AG04450 (cell line): ENCODE data around the gene HSPG2. TPM values are rescaled to one million over a fixed set of nuclear protein-coding genes. Genes with fewer than 3 reads are reported as not detected.
A peak's percentile ranks its signal among the peaks of the same experiment; 100 is the strongest.
"Not testable (repeated sequence)": the region's sequence is repeated elsewhere in the genome, so short reads cannot be mapped to it uniquely, and the experiment has no call there.

Source experiments
- CTCF ChIA-PET: fragments of 300-600, 350-600 bp; formaldehyde crosslinking; extraction: SDS; loops from one replicate; lab custom pipeline; 2022; ENCODE audit warnings: antibody characterized with exemption, inconsistent platforms; lab: Charles Lee
- POLR2A ChIA-PET: fragments of 350-600 bp; formaldehyde crosslinking; extraction: SDS; loops from one replicate; lab custom pipeline; 2021; ENCODE audit warnings: antibody characterized with exemption, inconsistent platforms; lab: Yijun Ruan, JAX
- DNase-seq: peaks from one replicate; pipeline ENCODE4 v3.0.0-alpha.2; 2011; ENCODE audit warnings: low read depth, low spot score
- H3K27ac ChIP-seq: one replicate; pipeline ENCODE4 v1.5.1; 2012; ENCODE audit warnings: low read depth, low read length, control low read depth
- H3K27me3 ChIP-seq: one replicate; pipeline ENCODE4 v1.6.0; 2012; ENCODE audit warnings: low read length; ENCODE audit not compliant: control insufficient read depth, insufficient read depth
- H3K4me3 ChIP-seq: 2 replicates; pipeline ENCODE4 v1.5.1; 2011; ENCODE audit warnings: mild to moderate bottlenecking, low read depth, low read length, control low read depth
- H3K9me3 ChIP-seq: 2 replicates; pipeline ENCODE4 v1.5.1; 2012; ENCODE audit warnings: low read length; ENCODE audit not compliant: control insufficient read depth, insufficient read depth
- CTCF ChIP-seq: IDR thresholded peaks from 2 replicates; pipeline ENCODE4 v1.5.1; 2011; ENCODE audit warnings: low read depth, low read length, control low read depth, inconsistent platforms
- polyA minus RNA-seq: library from RNA; depleted of rRNA, polyadenylated mRNA; stranded (reverse); fragments of >200 nt; gene quantifications from 2 replicates; pipeline ENCODE4 v1.2.3, GENCODE V29; 2011; rRNA and poly(A)+ RNA removed
- polyA plus RNA-seq: library from polyadenylated mRNA; depleted of rRNA; stranded (reverse); fragments of >200 nt; gene quantifications from 2 replicates; pipeline ENCODE4 v1.2.3, GENCODE V29; 2011; rRNA removed

The HSPG2 gene
- 9.7 and 13.2 TPM in 2 replicates for polyA plus RNA-seq
- polyA minus RNA-seq = 22.1 and 27.9 TPM in 2 replicates

GRCh38 chr1:21937034-21937371, at the start of gene HSPG2:
TSS of gene HSPG2 (minus strand) at chr1:21937310. CDS start at chr1:21937217, 93 bp downstream.
- H3K27ac ChIP-seq = peak within 1 kb of the TSS; percentile 47
- POLR2A ChIA-PET = interaction anchor here (0.6 to 1.7 kb wide), 2 partner anchors 17 to 297 kb away, joined by 4 to 13 read pairs; no protein-coding TSS in a partner anchor
- peak within 1 kb of the TSS; percentile 86 for H3K4me3 ChIP-seq
- no peak for DNase-seq
- H3K27me3 ChIP-seq = no peaks in the 10 kb centered on the region
- H3K9me3 ChIP-seq = no peaks in the 10 kb centered on the region
- CTCF ChIA-PET = no interaction called here
- TF ChIP-seq CTCF = no peak

- H3K4me3 ChIP-seq, H3K27me3 ChIP-seq, H3K27ac ChIP-seq, H3K9me3 ChIP-seq, DNase-seq, POLR2A ChIA-PET: not testable (repeated sequence)
- CTCF ChIA-PET = interaction anchor here (0.6 kb wide), 1 partner anchor 1552 kb away, joined by 3 read pairs; no protein-coding TSS in a partner anchor
Measured at GRCh38 chr1:21986386-21986785, 49.3 kb upstream of the HSPG2 start.

GRCh38 chr1:21985893-21986292, 48.8 kb upstream of the HSPG2 start:
- H3K27me3 ChIP-seq, H3K27ac ChIP-seq, H3K4me3 ChIP-seq, DNase-seq, CTCF ChIA-PET, POLR2A ChIA-PET, H3K9me3 ChIP-seq: not testable (repeated sequence)

GRCh38 chr1:21983539-21983938, 46.4 kb upstream of the HSPG2 start:
- POLR2A ChIA-PET = interaction anchor here (0.6 kb wide), 1 partner anchor 39 kb away, joined by 8 read pairs; no protein-coding TSS in a partner anchor
- H3K27me3 ChIP-seq, CTCF ChIA-PET, H3K9me3 ChIP-seq, DNase-seq, H3K27ac ChIP-seq, H3K4me3 ChIP-seq: not testable (repeated sequence)

GRCh38 chr1:21982122-21982521, 45.0 kb upstream of the HSPG2 start:
- POLR2A ChIA-PET, DNase-seq, H3K27ac ChIP-seq, H3K9me3 ChIP-seq, CTCF ChIA-PET, H3K27me3 ChIP-seq, H3K4me3 ChIP-seq: not testable (repeated sequence)

GRCh38 chr1:21981253-21981652, 44.1 kb upstream of the HSPG2 start:
- DNase-seq, POLR2A ChIA-PET, CTCF ChIA-PET, H3K9me3 ChIP-seq, H3K27me3 ChIP-seq, H3K4me3 ChIP-seq, H3K27ac ChIP-seq: not testable (repeated sequence)

GRCh38 chr1:21980515-21981220, 43.6 kb upstream of the HSPG2 start:
- H3K27ac ChIP-seq, CTCF ChIA-PET, H3K9me3 ChIP-seq, DNase-seq, POLR2A ChIA-PET, H3K4me3 ChIP-seq, H3K27me3 ChIP-seq: not testable (repeated sequence)

GRCh38 chr1:21978209-21978608, 41.1 kb upstream of the HSPG2 start:
- H3K4me3 ChIP-seq, CTCF ChIA-PET, H3K27me3 ChIP-seq, H3K27ac ChIP-seq, POLR2A ChIA-PET, DNase-seq, H3K9me3 ChIP-seq: not testable (repeated sequence)

- CTCF ChIA-PET, H3K27ac ChIP-seq, H3K4me3 ChIP-seq, DNase-seq, POLR2A ChIA-PET, H3K27me3 ChIP-seq, H3K9me3 ChIP-seq: not testable (repeated sequence)
Measured at GRCh38 chr1:21976703-21977239, 39.7 kb upstream of the HSPG2 start, which contains the start of gene CELA3B. TSS of gene CELA3B (plus strand) at chr1:21977022. CDS start at chr1:21977040, 18 bp downstream.

- H3K9me3 ChIP-seq, H3K27me3 ChIP-seq, H3K4me3 ChIP-seq, H3K27ac ChIP-seq, DNase-seq, POLR2A ChIA-PET, CTCF ChIA-PET: not testable (repeated sequence)
Measured at GRCh38 chr1:21975296-21975695, 38.2 kb upstream of the HSPG2 start.

- H3K27me3 ChIP-seq, H3K9me3 ChIP-seq, POLR2A ChIA-PET, H3K4me3 ChIP-seq, DNase-seq, CTCF ChIA-PET, H3K27ac ChIP-seq: not testable (repeated sequence)
Measured at GRCh38 chr1:21974699-21975098, 37.6 kb upstream of the HSPG2 start.
